SU-DHL-6 (cell line): ENCODE results near the gene ADAMTS3.

Experiments
- H2AFZ ChIP-seq: fragments of 200-600 bp; sonication (generic); 2 replicates; pipeline ENCODE4 v1.6.1; 2014; ENCODE audit warnings: low read depth, mild to moderate bottlenecking, moderate library complexity, mixed read lengths, antibody characterized with exemption, low read length; ENCODE audit not compliant: severe bottlenecking
- H3F3A ChIP-seq: fragments of 200-600 bp; shearing (Covaris generic); 2 replicates; pipeline ENCODE4 v1.6.0; 2016; ENCODE audit warnings: antibody characterized with exemption, mild to moderate bottlenecking; ENCODE audit not compliant: insufficient read depth
- H3K27ac ChIP-seq: fragments of 200-600 bp; sonication (generic); 2 replicates; pipeline ENCODE4 v1.5.1; 2016; ENCODE audit warnings: low read depth, mild to moderate bottlenecking, low read length, moderate library complexity, mixed read lengths
- H3K27me3 ChIP-seq: fragments of 200-600 bp; sonication (generic), shearing (Covaris generic); 2 replicates; pipeline ENCODE4 v1.6.0; 2014; ENCODE audit warnings: mild to moderate bottlenecking, low read length
- H3K36me3 ChIP-seq: fragments of 200-600 bp; sonication (generic); 2 replicates; pipeline ENCODE4 v1.6.1; 2014; ENCODE audit warnings: mild to moderate bottlenecking, low read length, mixed read lengths
- H3K4me2 ChIP-seq: fragments of 300-600, 200-600 bp; shearing (Covaris generic), sonication (generic); 2 replicates; pipeline ENCODE4 v1.6.0; 2014; ENCODE audit warnings: low read length, low read depth, mild to moderate bottlenecking; ENCODE audit not compliant: poor library complexity, severe bottlenecking
- H3K4me3 ChIP-seq: fragments of 200-600 bp; sonication (generic); 2 replicates; pipeline ENCODE4 v1.5.1; 2014; ENCODE audit warnings: antibody characterized with exemption, low read length, mild to moderate bottlenecking, mixed read lengths; ENCODE audit not compliant: insufficient read depth, poor library complexity, severe bottlenecking
- H3K79me2 ChIP-seq: fragments of 200-600 bp; sonication (generic); 2 replicates; pipeline ENCODE4 v1.6.1; 2014; ENCODE audit warnings: mild to moderate bottlenecking, low read length, moderate library complexity; ENCODE audit not compliant: insufficient read depth
- H3K9ac ChIP-seq: fragments of 200-600 bp; sonication (generic); 2 replicates; pipeline ENCODE4 v1.7.0; 2014; ENCODE audit warnings: mild to moderate bottlenecking, low read length
- H3K9me2 ChIP-seq: fragments of 200-600 bp; sonication (generic); replicated peaks from 2 replicates; pipeline ENCODE4 v1.6.1; 2014; ENCODE audit warnings: low read length; ENCODE audit not compliant: insufficient read depth
- H3K9me3 ChIP-seq: fragments of 200-600 bp; sonication (generic); 2 replicates; pipeline ENCODE4 v1.6.1; 2014; ENCODE audit warnings: low read length, mixed read lengths; ENCODE audit not compliant: insufficient read depth
- H4K20me1 ChIP-seq: fragments of 200-600 bp; sonication (generic); 2 replicates; pipeline ENCODE4 v1.6.1; 2014; ENCODE audit warnings: low read depth, mild to moderate bottlenecking, antibody characterized with exemption, low read length, moderate library complexity, mixed read lengths
- EZH2phosphoT487 ChIP-seq: fragments of 200-600 bp; sonication (generic), shearing (Covaris generic); conservative IDR thresholded peaks from 2 replicates; pipeline ENCODE4 v1.6.1; 2018; ENCODE audit warnings: mild to moderate bottlenecking, antibody characterized with exemption, low read length, moderate library complexity, mixed read lengths
- TF ChIP-seq, protein P1 (sequence below): fragments of 200-600 bp; sonication (generic); IDR thresholded peaks from one replicate; pipeline ENCODE4 v1.5.1; 2017; ENCODE audit warnings: antibody characterized with exemption, mild to moderate bottlenecking, low read length, moderate library complexity; ENCODE audit not compliant: insufficient read depth, poor library complexity, severe bottlenecking

ADAMTS3 gene

DNA sequence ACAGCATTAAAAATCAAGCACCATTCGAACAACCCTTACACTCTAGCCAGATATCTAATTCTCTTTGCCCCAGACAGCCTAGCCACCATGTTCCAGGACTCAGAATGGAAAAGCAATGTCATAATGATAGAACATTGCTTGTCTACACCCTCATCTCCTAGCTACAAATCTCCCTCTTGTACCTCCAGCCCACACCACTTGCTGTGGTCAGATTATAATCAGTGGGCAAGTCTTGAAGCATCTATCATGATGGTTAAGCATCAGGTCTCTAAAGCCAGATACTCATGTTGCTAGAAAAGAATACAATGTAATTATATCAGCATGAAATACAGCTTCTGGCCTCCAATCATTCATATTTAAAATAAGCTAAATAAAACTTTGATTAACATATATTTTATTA, 268.9 kb downstream of the ADAMTS3 start:
- no peaks in the 10 kb centered on the region for H3K9me3 ChIP-seq
- TF ChIP-seq, protein P1, sequence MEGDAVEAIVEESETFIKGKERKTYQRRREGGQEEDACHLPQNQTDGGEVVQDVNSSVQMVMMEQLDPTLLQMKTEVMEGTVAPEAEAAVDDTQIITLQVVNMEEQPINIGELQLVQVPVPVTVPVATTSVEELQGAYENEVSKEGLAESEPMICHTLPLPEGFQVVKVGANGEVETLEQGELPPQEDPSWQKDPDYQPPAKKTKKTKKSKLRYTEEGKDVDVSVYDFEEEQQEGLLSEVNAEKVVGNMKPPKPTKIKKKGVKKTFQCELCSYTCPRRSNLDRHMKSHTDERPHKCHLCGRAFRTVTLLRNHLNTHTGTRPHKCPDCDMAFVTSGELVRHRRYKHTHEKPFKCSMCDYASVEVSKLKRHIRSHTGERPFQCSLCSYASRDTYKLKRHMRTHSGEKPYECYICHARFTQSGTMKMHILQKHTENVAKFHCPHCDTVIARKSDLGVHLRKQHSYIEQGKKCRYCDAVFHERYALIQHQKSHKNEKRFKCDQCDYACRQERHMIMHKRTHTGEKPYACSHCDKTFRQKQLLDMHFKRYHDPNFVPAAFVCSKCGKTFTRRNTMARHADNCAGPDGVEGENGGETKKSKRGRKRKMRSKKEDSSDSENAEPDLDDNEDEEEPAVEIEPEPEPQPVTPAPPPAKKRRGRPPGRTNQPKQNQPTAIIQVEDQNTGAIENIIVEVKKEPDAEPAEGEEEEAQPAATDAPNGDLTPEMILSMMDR, result no peak
- TF ChIP-seq EZH2phosphoT487, result no peak
- H3K79me2 ChIP-seq, result no peaks in the 10 kb centered on the region
- no peak overlapping the region for H3K4me3 ChIP-seq
- no peaks in the 10 kb centered on the region for H4K20me1 ChIP-seq
- no peak overlapping the region for H3K9ac ChIP-seq
- no peaks in the 10 kb centered on the region for H3F3A ChIP-seq
- no peaks in the 10 kb centered on the region for H3K9me2 ChIP-seq
- H3K27me3 ChIP-seq, result no peaks in the 10 kb centered on the region
- no peak overlapping the region for H3K4me2 ChIP-seq
- H2AFZ ChIP-seq, result no peak overlapping the region
- no peaks in the 10 kb centered on the region for H3K36me3 ChIP-seq
- no peak overlapping the region for H3K27ac ChIP-seq

DNA sequence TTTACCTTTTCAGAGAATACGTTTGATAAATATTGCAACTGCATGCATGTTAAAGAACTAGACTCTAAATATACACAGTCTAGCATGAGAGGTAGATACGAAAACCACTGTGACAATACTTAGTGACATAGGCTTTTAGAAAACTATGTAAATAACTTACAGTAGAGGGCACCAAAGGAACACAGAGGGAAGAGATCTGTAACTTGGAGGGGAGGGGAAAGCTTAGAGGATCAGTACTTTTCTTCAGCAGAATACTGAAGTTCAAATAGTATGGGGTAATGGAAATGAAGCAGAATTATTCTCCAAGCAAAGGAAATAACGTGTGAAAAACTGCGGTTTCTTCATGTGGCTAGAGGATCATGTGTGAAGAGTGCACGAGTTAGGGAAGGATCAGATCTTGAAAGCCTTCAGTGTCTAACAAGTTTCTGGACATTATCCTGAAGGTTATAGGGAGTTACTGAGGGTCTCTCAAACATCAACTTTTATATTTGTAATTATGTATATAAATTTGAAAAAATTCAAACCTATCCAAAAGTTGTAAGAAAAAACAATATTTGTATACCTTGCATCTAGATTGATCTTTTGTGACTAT, 273.0 kb downstream of the ADAMTS3 start:
- Histone ChIP-seq H3K79me2 (no peaks in the 10 kb centered on the region), H2AFZ (no peak overlapping the region), H3K4me2 (no peak overlapping the region), H3K27me3 (no peaks in the 10 kb centered on the region), H3K9me2 (no peaks in the 10 kb centered on the region), H3K4me3 (no peak overlapping the region), H3F3A (no peaks in the 10 kb centered on the region), H3K36me3 (no peaks in the 10 kb centered on the region), H3K9me3 (no peaks in the 10 kb centered on the region), H3K27ac (no peak overlapping the region), H4K20me1 (no peaks in the 10 kb centered on the region), H3K9ac (no peak overlapping the region)
- no peak for TF ChIP-seq EZH2phosphoT487
- TF ChIP-seq, protein P1, result no peak

DNA sequence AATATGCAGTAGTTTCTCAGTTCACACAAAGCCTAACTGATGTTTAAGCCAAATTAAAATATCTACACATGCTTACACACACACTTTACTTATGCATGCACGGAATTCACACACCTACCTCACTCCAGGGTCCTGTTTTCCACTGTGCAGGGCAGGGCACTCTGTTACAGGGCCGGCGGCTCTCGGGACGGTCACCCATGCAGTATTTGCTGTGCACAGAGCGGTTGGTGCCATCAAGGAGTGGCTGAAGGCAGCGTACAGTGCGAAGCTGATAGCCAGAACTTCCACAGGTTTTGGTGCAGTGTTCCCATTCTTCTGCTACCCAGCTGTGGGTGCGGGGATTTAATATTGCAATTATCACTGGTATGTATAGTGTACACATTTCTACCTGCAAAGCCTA, 278.3 kb downstream of the ADAMTS3 start:
- Histone ChIP-seq H3K27ac (no peak overlapping the region), H3K79me2 (no peaks in the 10 kb centered on the region), H3K9me2 (no peaks in the 10 kb centered on the region), H3K4me2 (no peak overlapping the region), H2AFZ (no peak overlapping the region), H3K27me3 (no peaks in the 10 kb centered on the region), H3F3A (no peaks in the 10 kb centered on the region), H4K20me1 (no peaks in the 10 kb centered on the region), H3K4me3 (no peak overlapping the region), H3K36me3 (no peaks in the 10 kb centered on the region), H3K9me3 (no peaks in the 10 kb centered on the region), H3K9ac (no peak overlapping the region)
- TF ChIP-seq, protein P1, result no peak
- no peak for TF ChIP-seq EZH2phosphoT487

DNA sequence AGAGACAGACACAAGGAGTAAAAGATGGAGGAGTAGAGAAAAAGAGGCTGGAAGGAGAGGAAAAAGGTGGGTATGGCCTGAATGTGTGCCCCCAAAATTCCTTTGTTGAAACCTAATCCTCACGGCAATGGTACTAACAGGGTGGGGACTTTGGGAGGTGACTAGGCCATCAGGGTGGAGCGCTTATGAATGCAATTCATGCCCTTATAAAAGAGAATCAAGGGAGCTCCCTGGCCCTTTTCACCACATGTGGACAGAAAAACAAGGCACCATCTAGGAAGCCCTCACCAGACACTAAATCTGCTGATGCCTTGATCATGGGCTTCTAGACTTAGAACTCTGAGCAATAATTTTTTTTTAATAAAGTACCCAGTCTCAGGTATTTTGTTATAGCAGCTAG, 282.1 kb downstream of the ADAMTS3 start:
- no peaks in the 10 kb centered on the region for H3K79me2 ChIP-seq
- no peak overlapping the region for H3K27ac ChIP-seq
- no peaks in the 10 kb centered on the region for H3K9me3 ChIP-seq
- no peak overlapping the region for H3K4me2 ChIP-seq
- H4K20me1 ChIP-seq, result no peaks in the 10 kb centered on the region
- no peaks in the 10 kb centered on the region for H3K36me3 ChIP-seq
- H3K4me3 ChIP-seq, result no peak overlapping the region
- TF ChIP-seq, protein P1, result no peak
- TF ChIP-seq EZH2phosphoT487, result no peak
- H2AFZ ChIP-seq, result no peak overlapping the region
- H3F3A ChIP-seq, result no peaks in the 10 kb centered on the region
- H3K9me2 ChIP-seq, result no peaks in the 10 kb centered on the region
- H3K9ac ChIP-seq, result no peak overlapping the region
- no peaks in the 10 kb centered on the region for H3K27me3 ChIP-seq
